NCI-H1048 (cell line): ENCODE measurements around the gene C19orf73.
"Not testable (repeated sequence)": the region's sequence is repeated elsewhere in the genome, so short reads cannot be mapped to it uniquely, and the experiment has no call there.

Source experiments
- DNase-seq: peaks from one replicate; lab custom pipeline; 2025; lab: John Stamatoyannopoulos, UW

C19orf73 gene

GRCh38 chr19:49121841-49122240 is 2.9 kb upstream of the C19orf73 start:
- DNase-seq: not testable (repeated sequence)

GRCh38 chr19:49120868-49121267 is 1.9 kb upstream of the C19orf73 start:
- no peak for DNase-seq

- DNase-seq: no peak
Observed at GRCh38 chr19:49120325-49120683, 1.4 kb upstream of the C19orf73 start.

- DNase-seq: no peak
Observed at GRCh38 chr19:49119411-49120324, 725 bp upstream of the C19orf73 start, which contains the start of gene PPFIA3. TSS of gene PPFIA3 (plus strand) at chr19:49119544. CDS start at chr19:49127874, 8,330 bp downstream.

GRCh38 chr19:49117677-49118564 is 1.0 kb downstream of the C19orf73 start:
- no peak for DNase-seq

GRCh38 chr19:49116544-49116943 is 2.4 kb downstream of the C19orf73 start:
- DNase-seq: no peak

GRCh38 chr19:49114630-49115363 is 4.1 kb downstream of the C19orf73 start:
- no peak for DNase-seq

GRCh38 chr19:49113762-49114629 is 4.9 kb downstream of the C19orf73 start, which contains the start of gene LIN7B:
TSS of gene LIN7B (plus strand) at chr19:49114370. CDS start at chr19:49114405, 35 bp downstream.
- peak; percentile 51 for DNase-seq

GRCh38 chr19:49111218-49111998 is 7.5 kb downstream of the C19orf73 start:
- DNase-seq: no peak

GRCh38 chr19:49110567-49110966 is 8.4 kb downstream of the C19orf73 start:
- no peak for DNase-seq

GRCh38 chr19:49109569-49110233 is 9.2 kb downstream of the C19orf73 start:
- DNase-seq: no peak

- DNase-seq: no peak
Observed at GRCh38 chr19:49109051-49109450, 9.9 kb downstream of the C19orf73 start.

GRCh38 chr19:49107625-49108459 is 11.1 kb downstream of the C19orf73 start:
- no peak for DNase-seq

- DNase-seq: no peak
Observed at GRCh38 chr19:49106648-49107135, 12.3 kb downstream of the C19orf73 start.

- no peak for DNase-seq
Observed at GRCh38 chr19:49104229-49104864, 14.6 kb downstream of the C19orf73 start.

- no peak for DNase-seq
Observed at GRCh38 chr19:49103331-49104085, 15.4 kb downstream of the C19orf73 start.

GRCh38 chr19:49102303-49102702 is 16.6 kb downstream of the C19orf73 start:
- no peak for DNase-seq
